Middle frontal gyrus (tissue), 1 donor: Measurements from ENCODE around the gene RUFY3.

Source experiments
- DNase-seq: peaks from one replicate; pipeline ENCODE4 v3.0.0-alpha.2; 2015; ENCODE audit warnings: low spot score; ENCODE audit errors: extremely low spot score

RUFY3 gene

GRCh38 chr4:70772929-70773555, 51.3 kb downstream of the RUFY3 start:
- DNase-seq, result no peak

GRCh38 chr4:70778888-70779422, 57.2 kb downstream of the RUFY3 start:
- no peak for DNase-seq

- no peak for DNase-seq
These were observed 61.3 kb downstream of the RUFY3 start for GRCh38 chr4:70783096-70783495.

DNA sequence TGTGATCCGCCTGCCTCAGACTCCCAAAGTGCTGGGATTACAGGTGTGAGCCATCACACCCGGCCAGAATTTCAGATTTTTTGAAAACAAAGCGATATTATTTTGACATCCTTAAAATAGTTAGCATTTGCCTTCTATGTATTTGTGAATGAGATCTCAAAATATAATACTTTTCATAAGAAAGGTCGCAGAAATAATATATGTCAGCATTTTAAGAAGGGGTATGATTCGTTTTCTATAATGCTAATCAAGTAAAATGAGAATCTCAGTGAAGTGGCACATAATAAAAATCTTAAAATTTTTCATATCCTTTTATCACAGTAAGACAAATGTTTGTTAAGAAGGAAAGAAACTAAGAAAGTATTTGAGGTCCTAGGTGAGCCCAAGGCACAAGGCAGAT, 65.7 kb downstream of the RUFY3 start:
- DNase-seq, result no peak

- DNase-seq, result no peak
These were observed 67.0 kb downstream of the RUFY3 start for GRCh38 chr4:70788733-70789132.

- DNase-seq, result no peak
These were observed 71.9 kb downstream of the RUFY3 start for GRCh38 chr4:70793626-70794025.

DNA sequence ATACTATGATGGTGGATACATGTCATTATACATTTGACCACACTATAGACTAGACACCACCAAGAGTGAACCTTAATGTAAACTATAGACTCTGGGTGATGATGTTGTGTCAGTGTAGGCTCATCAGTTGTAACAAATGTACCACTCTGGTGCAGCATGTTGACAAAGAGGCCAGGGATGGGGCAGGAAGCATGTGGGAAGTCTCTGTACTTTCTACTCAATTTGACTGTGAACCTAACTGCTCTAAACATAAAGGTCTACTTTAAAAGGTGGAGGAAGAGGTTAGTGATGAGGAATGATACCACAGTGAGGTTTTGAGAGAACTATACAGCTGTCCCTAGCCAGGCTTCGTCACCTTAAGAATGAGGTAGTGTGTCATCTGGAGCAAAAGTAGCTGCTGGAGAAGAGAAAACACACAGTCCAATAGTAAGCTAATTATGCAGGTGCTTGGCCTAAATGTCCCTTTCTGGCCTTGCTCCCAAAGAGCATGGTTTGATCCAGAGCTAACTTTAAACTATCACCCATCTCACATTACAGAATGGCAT, 79.6 kb downstream of the RUFY3 start:
- no peak for DNase-seq

- DNase-seq, result no peak
These were observed 81.3 kb downstream of the RUFY3 start for GRCh38 chr4:70802928-70803580.

DNA sequence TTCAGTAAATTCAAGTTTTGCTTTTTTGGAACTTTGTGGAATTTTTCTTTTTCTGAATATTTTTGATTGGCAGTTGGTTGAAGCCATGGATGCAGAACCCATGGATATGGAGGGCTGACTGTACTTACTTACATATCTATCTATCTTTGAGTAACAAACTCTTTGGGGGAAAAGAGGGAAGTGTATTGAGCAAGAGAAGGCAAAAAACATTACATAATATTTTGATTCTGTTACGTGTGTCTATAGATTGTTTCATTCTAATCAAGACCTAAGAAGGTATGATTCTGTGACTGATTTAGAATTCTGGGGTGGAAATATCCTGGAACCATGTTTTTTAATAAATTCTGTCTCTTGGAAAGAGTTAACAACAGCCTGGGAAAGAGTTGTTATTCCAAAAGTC, 86.4 kb downstream of the RUFY3 start:
- DNase-seq, result no peak

DNA sequence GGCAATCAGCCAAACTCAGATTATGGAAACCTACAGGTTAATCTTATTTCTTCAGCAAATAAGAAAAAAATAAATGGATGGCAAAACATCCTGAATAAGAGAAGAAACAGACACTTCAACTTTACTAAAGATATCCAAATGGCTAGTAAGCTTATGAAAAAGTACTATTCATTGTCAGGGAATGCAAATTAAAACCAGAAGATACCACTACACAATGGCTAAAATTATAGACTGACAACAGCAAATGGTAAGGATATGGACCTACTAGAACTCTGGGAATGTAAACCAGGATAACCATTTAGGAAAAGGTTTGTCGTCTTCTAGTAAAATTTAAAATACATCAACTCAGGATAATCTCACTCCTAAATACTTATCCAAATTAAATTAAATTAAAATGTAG, 93.6 kb downstream of the RUFY3 start:
- no peak for DNase-seq

- DNase-seq, result no peak
These were observed 95.1 kb downstream of the RUFY3 start for GRCh38 chr4:70816894-70817293.

- no peak for DNase-seq
These were observed 96.5 kb downstream of the RUFY3 start for GRCh38 chr4:70818173-70818855.

DNA sequence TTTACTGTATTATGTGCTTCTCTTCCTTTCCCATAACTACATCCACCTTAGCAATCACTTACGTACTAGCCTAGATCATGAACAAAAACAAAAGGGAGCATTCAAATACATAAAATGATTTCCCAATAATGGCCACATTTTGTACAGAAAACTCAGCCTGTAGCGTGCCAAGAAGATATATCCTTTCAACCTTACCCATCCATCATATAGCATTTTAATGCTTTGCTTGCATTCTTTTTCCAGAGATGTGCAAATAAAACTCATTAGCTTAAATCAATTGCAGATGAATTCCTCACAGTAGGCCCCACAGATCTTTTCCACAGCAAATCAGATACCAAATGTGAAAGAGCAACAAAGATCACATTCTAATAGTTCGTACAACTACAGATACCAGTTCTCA, 97.2 kb downstream of the RUFY3 start:
- no peak for DNase-seq

GRCh38 chr4:70829015-70829414, 107.3 kb downstream of the RUFY3 start:
- DNase-seq, result no peak

DNA sequence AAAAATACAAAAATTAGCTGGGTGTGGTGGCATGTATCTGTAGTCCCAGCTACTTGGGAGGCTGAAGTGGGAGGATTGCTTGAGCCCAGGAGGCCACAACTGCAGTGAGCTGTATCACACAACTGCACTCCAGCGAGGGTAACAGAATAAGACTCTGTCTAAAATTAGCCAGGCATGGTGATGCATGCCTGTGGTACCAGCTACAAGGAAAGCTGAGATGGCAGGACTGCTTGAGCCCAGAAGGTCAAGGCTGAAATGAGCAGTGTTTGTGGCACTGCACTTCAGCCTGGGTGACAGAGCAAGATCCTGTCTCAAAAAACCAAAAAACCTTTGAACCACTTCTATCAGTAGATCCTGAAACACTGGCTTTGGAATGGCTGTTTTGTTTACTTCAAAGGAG, 107.7 kb downstream of the RUFY3 start:
- DNase-seq, result no peak

- DNase-seq, result no peak
These were observed 108.3 kb downstream of the RUFY3 start for GRCh38 chr4:70830054-70830453.

GRCh38 chr4:70831293-70831692, 109.5 kb downstream of the RUFY3 start:
- no peak for DNase-seq

DNA sequence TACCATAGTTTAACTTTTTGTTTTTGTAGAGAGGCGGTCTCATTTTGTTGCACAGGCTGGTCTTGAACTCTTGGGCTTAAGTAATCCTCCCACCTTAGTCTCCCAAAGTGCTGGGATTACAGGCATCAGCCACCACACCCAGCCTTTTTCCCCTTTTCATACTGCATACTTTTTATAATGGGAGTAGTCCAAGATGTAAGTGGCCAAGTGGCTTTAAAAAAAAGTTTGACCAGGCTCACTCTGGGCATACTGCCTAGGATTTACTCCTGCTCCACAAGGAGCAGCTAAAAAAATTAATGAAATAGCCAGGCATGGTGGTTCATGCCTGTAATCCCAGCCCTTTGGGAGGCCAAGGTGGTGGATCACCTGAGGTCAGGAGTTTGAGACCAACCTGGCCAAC, 111.9 kb downstream of the RUFY3 start:
- no peak for DNase-seq

GRCh38 chr4:70836081-70836480, 114.3 kb downstream of the RUFY3 start:
- no peak for DNase-seq

GRCh38 chr4:70838204-70838603, 116.4 kb downstream of the RUFY3 start:
- no peak for DNase-seq

GRCh38 chr4:70838666-70839588, 117.2 kb downstream of the RUFY3 start:
- DNase-seq, result peak; percentile 11
